CD4-positive, CD25-positive, alpha-beta regulatory T cell (primary cell): ENCODE data around the gene KIAA0825. TPM values are rescaled to one million over a fixed set of nuclear protein-coding genes. Genes with fewer than 3 reads are reported as not detected.

Source experiments
- ATAC-seq, 2 donors: fragments of 150-1000 bp; cut with Tn5 transposase; one replicate each; pipeline ENCODE4 v1.10.0; 2021; ENCODE audit warnings: low read depth in 2 of 2, moderate number of reproducible peaks in 2 of 2, moderate library complexity in 1 of 2
- DNase-seq, 3 donors: peaks; one replicate each; pipeline versions ENCODE4 v3.0.0 to v3.0.0-alpha.2; 2012 to 2022; ENCODE audit warnings: mixed read lengths in 1 of 3
- H3K27ac ChIP-seq: one replicate; pipeline ENCODE4 v1.7.0; 2013; ENCODE audit warnings: mild to moderate bottlenecking, low read length; ENCODE audit not compliant: insufficient read depth, poor library complexity, severe bottlenecking
- H3K27me3 ChIP-seq: one replicate; pipeline ENCODE4 v1.7.0; 2013; ENCODE audit warnings: low read length; ENCODE audit not compliant: control insufficient read depth, insufficient read depth
- H3K36me3 ChIP-seq: one replicate; pipeline ENCODE4 v1.7.0; 2013; ENCODE audit warnings: mild to moderate bottlenecking, low read length, moderate library complexity; ENCODE audit not compliant: control insufficient read depth, insufficient read depth
- H3K4me1 ChIP-seq: 2 replicates; pipeline ENCODE4 v1.7.0; 2013; ENCODE audit warnings: mild to moderate bottlenecking, low read length; ENCODE audit not compliant: insufficient read depth, control insufficient read depth, poor library complexity, severe bottlenecking
- H3K4me3 ChIP-seq: one replicate; pipeline ENCODE4 v1.7.0; 2013; ENCODE audit warnings: low read depth, mild to moderate bottlenecking, low read length, moderate library complexity
- H3K9me3 ChIP-seq, 2 experiments: 1 replicate in 1 of 2; 2 replicates in 1 of 2; pipeline ENCODE4 v1.7.0; 2013; ENCODE audit warnings: low read length in 2 of 2, mild to moderate bottlenecking in 1 of 2, moderate library complexity in 1 of 2; ENCODE audit not compliant: control insufficient read depth in 2 of 2
- H3K27ac Mint-ChIP-seq, 3 donors: one replicate each; pipeline ENCODE4 v1.8.0; 2020 to 2022; ENCODE audit warnings: mild to moderate bottlenecking in 3 of 3, mixed read lengths in 3 of 3, moderate library complexity in 2 of 3
- H3K27me3 Mint-ChIP-seq: one replicate; pipeline ENCODE4 v1.8.0; 2022; ENCODE audit warnings: mild to moderate bottlenecking, mixed read lengths
- H3K36me3 Mint-ChIP-seq: one replicate; pipeline ENCODE4 v1.8.0; 2020; ENCODE audit warnings: mixed read lengths
- H3K4me1 Mint-ChIP-seq, 4 donors: one replicate each; pipeline ENCODE4 v1.8.0; 2020 to 2022; ENCODE audit warnings: mixed read lengths in 4 of 4, mild to moderate bottlenecking in 1 of 4
- H3K4me3 Mint-ChIP-seq, 4 donors: one replicate each; pipeline ENCODE4 v1.8.0; 2020 to 2022; ENCODE audit warnings: mild to moderate bottlenecking in 4 of 4, mixed read lengths in 4 of 4, moderate library complexity in 3 of 4
- H3K9me3 Mint-ChIP-seq, 7 donors: one replicate each; pipeline ENCODE4 v1.8.0; 2020 to 2022; ENCODE audit warnings: mixed read lengths in 7 of 7, mild to moderate bottlenecking in 3 of 7, moderate library complexity in 2 of 7
- polyA plus RNA-seq, 4 donors: library from polyadenylated mRNA; unstranded; fragments of 300-500 nt; fragmentation: Illumina TruSeq; gene quantifications; one replicate each; pipeline ENCODE4 v1.2.3, GENCODE V29; 2021
- total RNA-seq: library from RNA; stranded (reverse); gene quantifications from one replicate; pipeline ENCODE4 v1.2.3, GENCODE V29; 2022

The KIAA0825 gene
- total and polyA plus RNA-seq, 5 donors from 2014 or later, result 0.42 to 4.6 (median 1.3) TPM

DNA sequence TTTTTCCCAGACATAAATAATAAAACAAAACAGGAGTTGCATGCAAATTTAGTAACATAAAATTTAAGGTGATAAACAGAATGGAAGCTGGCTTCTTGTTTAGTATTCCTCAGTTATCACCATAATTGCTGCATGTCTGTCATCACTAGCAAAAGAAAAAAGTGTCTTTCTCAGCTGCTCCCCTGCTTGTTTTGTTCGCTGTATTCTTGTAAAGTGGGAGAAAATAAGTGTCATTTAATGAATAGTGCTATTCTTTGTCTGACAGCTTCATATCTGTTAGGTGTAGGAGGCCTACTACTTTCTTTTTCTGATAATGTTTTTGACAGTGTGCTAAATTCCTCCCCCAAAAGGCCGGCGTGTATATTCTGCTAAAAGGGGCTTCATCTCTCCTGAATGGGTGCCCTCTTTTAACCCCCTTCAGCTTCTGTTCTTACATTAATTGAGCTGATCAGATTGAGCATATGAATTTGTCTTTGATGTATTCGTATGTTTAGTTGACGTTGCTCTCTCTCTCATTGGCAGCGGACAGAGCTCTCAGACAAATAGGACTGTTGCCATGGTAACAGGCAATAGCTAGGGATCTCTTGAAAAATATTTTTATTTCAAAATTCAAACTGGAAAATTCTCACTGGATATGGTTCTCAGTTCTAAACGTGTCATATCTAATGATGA, 303.8 kb downstream of the KIAA0825 start:
- ATAC-seq, result no peak
- Histone ChIP-seq H3K36me3 (no peaks in the 10 kb centered on the region), H3K9me3 (no peaks in the 10 kb centered on the region), H3K27me3 (no peaks in the 10 kb centered on the region), H3K4me1 (no peaks in the 10 kb centered on the region), H3K4me3 (no peak overlapping the region), H3K27ac (no peak overlapping the region)
- H3K27me3 Mint-ChIP-seq, result no peaks in the 10 kb centered on the region
- H3K27ac Mint-ChIP-seq, result no peak overlapping the region
- no peaks in the 10 kb centered on the region for H3K36me3 Mint-ChIP-seq
- H3K4me3 Mint-ChIP-seq, result no peak overlapping the region
- DNase-seq, result no peak
- H3K4me1 Mint-ChIP-seq, result no peaks in the 10 kb centered on the region
- no peaks in the 10 kb centered on the region for H3K9me3 Mint-ChIP-seq

DNA sequence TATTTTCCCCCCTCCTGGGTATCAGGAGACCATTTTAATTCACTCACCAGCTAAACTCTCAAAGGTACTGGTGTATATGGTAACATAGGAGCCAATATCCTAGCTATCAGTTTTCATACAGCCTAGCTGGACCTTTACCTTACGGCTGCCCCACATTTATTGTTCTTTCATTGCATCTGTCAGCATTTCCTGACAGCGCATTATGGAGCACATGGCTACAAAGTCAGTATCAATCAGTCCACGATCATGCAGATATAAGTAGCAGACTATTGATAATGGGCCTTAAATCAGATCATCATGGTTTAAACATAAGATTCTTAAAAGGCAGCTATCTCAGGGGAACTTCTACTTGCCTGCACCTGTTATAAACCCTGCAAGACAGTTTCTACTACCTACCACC, 304.7 kb downstream of the KIAA0825 start:
- Mint-ChIP-seq H3K4me3 (no peak overlapping the region), H3K27ac (no peak overlapping the region), H3K27me3 (no peaks in the 10 kb centered on the region), H3K36me3 (no peaks in the 10 kb centered on the region), H3K4me1 (no peaks in the 10 kb centered on the region), H3K9me3 (no peaks in the 10 kb centered on the region)
- H3K27me3 ChIP-seq, result no peaks in the 10 kb centered on the region
- H3K9me3 ChIP-seq, result no peaks in the 10 kb centered on the region
- no peaks in the 10 kb centered on the region for H3K4me1 ChIP-seq
- no peaks in the 10 kb centered on the region for H3K36me3 ChIP-seq
- DNase-seq (no peak), ATAC-seq (no peak)
- H3K4me3 ChIP-seq, result no peak overlapping the region
- no peak overlapping the region for H3K27ac ChIP-seq

DNA sequence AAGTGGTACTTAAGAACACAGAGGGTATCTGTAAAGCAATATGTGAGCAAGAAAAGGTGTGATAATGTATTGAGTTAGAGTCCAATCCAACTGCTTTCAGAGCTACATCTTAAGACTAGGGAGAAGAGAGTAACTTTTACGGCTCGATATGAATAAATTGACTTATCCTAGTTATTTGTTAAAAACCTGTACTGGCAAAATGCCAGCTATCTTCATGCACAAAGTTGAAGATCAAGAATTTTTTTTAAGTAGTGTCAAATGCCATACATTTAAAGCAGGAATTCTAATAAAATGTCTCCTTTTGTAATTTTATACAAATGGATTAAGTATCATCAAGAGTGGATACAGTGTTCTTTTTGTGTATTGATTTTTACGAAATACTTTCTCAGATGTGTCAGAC, 305.2 kb downstream of the KIAA0825 start:
- Histone ChIP-seq H3K27me3 (no peaks in the 10 kb centered on the region), H3K36me3 (no peaks in the 10 kb centered on the region), H3K9me3 (no peaks in the 10 kb centered on the region), H3K4me1 (no peaks in the 10 kb centered on the region), H3K27ac (no peak overlapping the region), H3K4me3 (no peak overlapping the region)
- Mint-ChIP-seq H3K4me3 (no peak overlapping the region), H3K4me1 (no peaks in the 10 kb centered on the region), H3K27ac (no peak overlapping the region), H3K36me3 (no peaks in the 10 kb centered on the region), H3K9me3 (no peaks in the 10 kb centered on the region), H3K27me3 (no peaks in the 10 kb centered on the region)
- DNase-seq, result no peak
- ATAC-seq, result no peak

DNA sequence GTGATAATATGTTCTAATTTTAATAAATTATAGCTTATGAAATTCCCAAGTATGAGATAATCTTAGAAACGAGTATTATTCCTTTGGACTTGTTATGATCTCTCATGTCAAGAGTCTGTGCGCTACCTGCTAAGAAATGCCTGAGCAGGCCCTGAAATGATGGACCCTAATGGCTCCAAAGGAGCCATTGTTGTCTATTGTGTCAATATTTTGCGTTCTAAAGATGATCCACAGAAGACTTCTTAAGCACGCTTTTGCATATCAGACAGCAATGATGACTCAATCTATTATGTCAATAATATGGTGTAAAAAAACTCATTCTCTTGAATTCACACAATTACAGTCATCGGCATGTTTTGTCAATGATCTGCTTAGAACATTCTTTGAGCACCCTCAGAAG, 306.1 kb downstream of the KIAA0825 start:
- H3K27me3 ChIP-seq, result no peaks in the 10 kb centered on the region
- no peak overlapping the region for H3K4me3 ChIP-seq
- no peaks in the 10 kb centered on the region for H3K36me3 ChIP-seq
- no peak overlapping the region for H3K4me3 Mint-ChIP-seq
- H3K9me3 ChIP-seq, result no peaks in the 10 kb centered on the region
- ATAC-seq (no peak), DNase-seq (no peak)
- no peaks in the 10 kb centered on the region for H3K4me1 ChIP-seq
- H3K9me3 Mint-ChIP-seq, result no peaks in the 10 kb centered on the region
- H3K27ac ChIP-seq, result no peak overlapping the region
- no peak overlapping the region for H3K27ac Mint-ChIP-seq
- H3K36me3 Mint-ChIP-seq, result no peaks in the 10 kb centered on the region
- no peaks in the 10 kb centered on the region for H3K27me3 Mint-ChIP-seq
- H3K4me1 Mint-ChIP-seq, result no peaks in the 10 kb centered on the region

DNA sequence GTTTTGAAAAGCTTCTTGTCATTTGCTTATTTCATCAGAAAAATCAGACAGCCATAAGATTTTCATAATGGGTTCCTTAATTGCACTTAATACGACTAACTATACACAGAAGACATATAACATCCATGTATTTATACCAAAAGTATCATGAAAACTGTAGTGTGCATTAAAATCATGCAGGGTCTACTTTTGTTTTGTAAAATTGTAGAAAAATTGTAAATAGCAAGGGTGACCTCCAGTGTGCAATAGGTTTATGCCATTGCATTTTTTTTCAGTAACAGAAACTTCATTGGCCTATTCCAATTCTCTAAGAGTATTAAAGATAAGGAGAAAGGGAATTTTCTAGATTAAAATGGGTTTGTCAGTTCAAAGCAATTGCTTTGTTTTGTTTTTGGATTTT, 307.6 kb downstream of the KIAA0825 start:
- Mint-ChIP-seq H3K27me3 (no peaks in the 10 kb centered on the region), H3K27ac (no peak overlapping the region), H3K36me3 (no peaks in the 10 kb centered on the region), H3K4me3 (no peak overlapping the region), H3K4me1 (no peaks in the 10 kb centered on the region), H3K9me3 (no peaks in the 10 kb centered on the region)
- DNase-seq (no peak), ATAC-seq (no peak)
- no peak overlapping the region for H3K4me3 ChIP-seq
- H3K27me3 ChIP-seq, result no peaks in the 10 kb centered on the region
- no peak overlapping the region for H3K27ac ChIP-seq
- H3K4me1 ChIP-seq, result no peaks in the 10 kb centered on the region
- H3K36me3 ChIP-seq, result no peaks in the 10 kb centered on the region
- H3K9me3 ChIP-seq, result no peaks in the 10 kb centered on the region

DNA sequence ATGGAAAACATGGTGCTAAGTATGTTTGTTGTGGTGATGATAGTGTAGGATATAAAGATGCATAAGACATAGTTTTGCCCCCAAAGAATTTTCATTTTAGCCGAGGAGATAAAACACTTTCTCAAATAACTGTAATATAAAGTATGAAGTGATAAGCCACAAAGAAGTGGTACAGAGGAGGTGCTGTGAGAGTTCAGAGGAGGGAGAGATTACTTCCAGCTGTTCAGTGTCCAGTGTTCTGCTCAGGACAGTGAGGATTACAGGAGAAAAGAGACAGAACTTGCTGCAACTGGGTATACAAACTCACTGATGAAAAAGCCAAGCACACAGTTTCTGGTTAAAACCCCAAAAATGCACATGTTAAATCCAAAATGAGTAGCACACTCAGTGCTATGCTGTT, 309.3 kb downstream of the KIAA0825 start:
- no peaks in the 10 kb centered on the region for H3K27me3 Mint-ChIP-seq
- no peak overlapping the region for H3K4me3 Mint-ChIP-seq
- ATAC-seq, result no peak
- Histone ChIP-seq H3K36me3 (no peaks in the 10 kb centered on the region), H3K27ac (no peak overlapping the region), H3K27me3 (no peaks in the 10 kb centered on the region), H3K9me3 (no peaks in the 10 kb centered on the region), H3K4me1 (no peaks in the 10 kb centered on the region), H3K4me3 (no peak overlapping the region)
- H3K36me3 Mint-ChIP-seq, result no peaks in the 10 kb centered on the region
- H3K27ac Mint-ChIP-seq, result no peak overlapping the region
- DNase-seq, result no peak
- no peaks in the 10 kb centered on the region for H3K4me1 Mint-ChIP-seq
- no peaks in the 10 kb centered on the region for H3K9me3 Mint-ChIP-seq

DNA sequence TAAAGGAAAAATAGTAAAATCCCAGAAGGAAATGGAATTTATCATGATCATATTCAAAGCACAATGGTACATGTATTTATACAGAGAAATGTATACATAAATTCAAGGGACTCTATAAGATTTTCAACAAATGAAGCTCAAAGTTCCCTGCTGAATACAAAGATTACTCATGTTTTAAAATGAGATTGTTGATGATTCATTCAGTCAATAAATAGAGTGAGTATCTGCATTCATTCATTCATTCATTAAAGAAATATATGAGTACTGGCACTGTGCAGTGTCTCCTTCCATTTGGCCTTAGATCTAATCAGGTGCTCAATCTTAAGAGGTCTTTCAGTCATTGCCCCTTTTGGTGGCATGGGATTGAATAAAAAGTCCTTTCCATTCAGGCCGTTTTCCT, 310.0 kb downstream of the KIAA0825 start:
- H3K4me3 Mint-ChIP-seq, result no peak overlapping the region
- no peak overlapping the region for H3K27ac Mint-ChIP-seq
- no peaks in the 10 kb centered on the region for H3K36me3 Mint-ChIP-seq
- no peaks in the 10 kb centered on the region for H3K4me1 Mint-ChIP-seq
- no peak for ATAC-seq
- no peaks in the 10 kb centered on the region for H3K9me3 ChIP-seq
- H3K4me1 ChIP-seq, result no peaks in the 10 kb centered on the region
- DNase-seq, result no peak
- no peak overlapping the region for H3K4me3 ChIP-seq
- no peaks in the 10 kb centered on the region for H3K27me3 Mint-ChIP-seq
- no peaks in the 10 kb centered on the region for H3K36me3 ChIP-seq
- H3K27me3 ChIP-seq, result no peaks in the 10 kb centered on the region
- H3K9me3 Mint-ChIP-seq, result no peaks in the 10 kb centered on the region
- no peak overlapping the region for H3K27ac ChIP-seq

DNA sequence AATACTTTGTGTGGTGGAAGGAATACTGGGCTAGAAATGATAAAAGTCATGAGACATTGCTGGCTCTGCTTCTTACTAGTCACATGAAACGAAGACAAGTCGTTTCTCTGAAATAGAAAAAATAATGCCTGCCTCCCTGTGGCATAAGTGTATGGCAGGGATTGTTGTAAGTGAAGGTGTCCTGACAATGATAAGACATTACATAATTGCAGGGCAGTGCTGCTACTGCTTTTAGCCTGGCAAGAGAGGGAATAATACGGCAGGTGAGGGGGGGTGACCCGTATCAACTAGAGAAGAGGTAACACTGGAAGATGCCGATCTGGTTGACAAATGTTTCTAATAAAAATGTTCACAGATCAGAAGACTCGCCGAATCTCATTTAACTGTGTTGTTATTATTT, 314.3 kb downstream of the KIAA0825 start:
- Mint-ChIP-seq H3K27me3 (no peaks in the 10 kb centered on the region), H3K27ac (no peak overlapping the region), H3K4me1 (no peaks in the 10 kb centered on the region), H3K36me3 (no peaks in the 10 kb centered on the region), H3K4me3 (no peak overlapping the region), H3K9me3 (no peaks in the 10 kb centered on the region)
- no peak overlapping the region for H3K4me3 ChIP-seq
- H3K27me3 ChIP-seq, result no peaks in the 10 kb centered on the region
- no peaks in the 10 kb centered on the region for H3K36me3 ChIP-seq
- no peaks in the 10 kb centered on the region for H3K4me1 ChIP-seq
- H3K9me3 ChIP-seq, result no peaks in the 10 kb centered on the region
- ATAC-seq (no peak), DNase-seq (no peak)
- H3K27ac ChIP-seq, result no peak overlapping the region
